MM.1S (cell line): ENCODE data around the gene OBSCN.

ENCODE experiments used
- DNase-seq: peaks from one replicate; pipeline ENCODE4 v3.0.0-alpha.2; 2015
- H2AFZ ChIP-seq: fragments of 300-600 bp; sonication (generic); 2 replicates; pipeline ENCODE4 v1.6.0; 2016; ENCODE audit warnings: antibody characterized with exemption, low read length
- H3F3A ChIP-seq: fragments of 300-600 bp; sonication (generic); 2 replicates; pipeline ENCODE4 v1.6.1; 2016; ENCODE audit warnings: mild to moderate bottlenecking, antibody characterized with exemption, low read length, moderate library complexity, mixed read lengths; ENCODE audit not compliant: insufficient read depth
- H3K27ac ChIP-seq: fragments of 300-600 bp; sonication (generic); 2 replicates; pipeline ENCODE4 v1.5.1; 2016; ENCODE audit warnings: mild to moderate bottlenecking, low read length
- H3K27me3 ChIP-seq: fragments of 300-600 bp; sonication (generic); replicated peaks from 2 replicates; pipeline ENCODE4 v1.6.0; 2016; ENCODE audit warnings: low read length; ENCODE audit not compliant: insufficient read depth
- H3K36me3 ChIP-seq: fragments of 300-600 bp; sonication (generic); replicated peaks from 2 replicates; pipeline ENCODE4 v1.6.1; 2016; ENCODE audit warnings: mild to moderate bottlenecking, low read length, mixed read lengths; ENCODE audit not compliant: insufficient read depth
- H3K4me1 ChIP-seq: fragments of 300-600 bp; sonication (generic); 2 replicates; pipeline ENCODE4 v1.6.1; 2016; ENCODE audit warnings: low read length, mixed read lengths
- H3K4me2 ChIP-seq: fragments of 300-600 bp; sonication (generic); 2 replicates; pipeline ENCODE4 v1.6.0; 2016; ENCODE audit warnings: low read depth, low read length
- H3K4me3 ChIP-seq: fragments of 300-600 bp; sonication (generic); 2 replicates; pipeline ENCODE4 v1.5.1; 2016; ENCODE audit warnings: low read length, mixed read lengths
- H3K79me2 ChIP-seq: fragments of 300-600 bp; sonication (generic); 2 replicates; pipeline ENCODE4 v1.6.1; 2016; ENCODE audit warnings: mixed run types, low read length, mixed read lengths
- H3K9ac ChIP-seq: fragments of 300-600 bp; sonication (generic); 2 replicates; pipeline ENCODE4 v1.6.1; 2016; ENCODE audit warnings: low read length, mixed read lengths
- H3K9me2 ChIP-seq: fragments of 300-600 bp; sonication (generic); replicated peaks from 2 replicates; pipeline ENCODE4 v1.6.1; 2016; ENCODE audit warnings: mild to moderate bottlenecking, low read length, mixed read lengths; ENCODE audit not compliant: insufficient read depth
- H3K9me3 ChIP-seq: fragments of 300-600 bp; sonication (generic); replicated peaks from 2 replicates; pipeline ENCODE4 v1.6.1; 2016; ENCODE audit warnings: mild to moderate bottlenecking, low read length, mixed read lengths; ENCODE audit not compliant: insufficient read depth
- H4K20me1 ChIP-seq: fragments of 300-600 bp; sonication (generic); 2 replicates; pipeline ENCODE4 v1.6.1; 2016; ENCODE audit warnings: mild to moderate bottlenecking, low read length, moderate library complexity, mixed read lengths; ENCODE audit not compliant: insufficient read depth
- EZH2 ChIP-seq: fragments of 300-600 bp; sonication (generic); optimal IDR thresholded peaks from 2 replicates; pipeline ENCODE3; 2017; ENCODE audit warnings: low read depth, mild to moderate bottlenecking, antibody characterized with exemption, low read length, mixed read lengths
- EZH2phosphoT487 ChIP-seq: fragments of 300-600 bp; sonication (generic); IDR thresholded peaks from 2 replicates; pipeline ENCODE4 v1.6.1; 2018; ENCODE audit warnings: antibody characterized with exemption, low read length
- TF ChIP-seq, protein P1 (sequence below): fragments of 300-600 bp; sonication (generic); IDR thresholded peaks from 2 replicates; pipeline ENCODE4 v1.5.1; 2016; ENCODE audit warnings: antibody characterized with exemption, low read length, mixed read lengths

Gene OBSCN

DNA sequence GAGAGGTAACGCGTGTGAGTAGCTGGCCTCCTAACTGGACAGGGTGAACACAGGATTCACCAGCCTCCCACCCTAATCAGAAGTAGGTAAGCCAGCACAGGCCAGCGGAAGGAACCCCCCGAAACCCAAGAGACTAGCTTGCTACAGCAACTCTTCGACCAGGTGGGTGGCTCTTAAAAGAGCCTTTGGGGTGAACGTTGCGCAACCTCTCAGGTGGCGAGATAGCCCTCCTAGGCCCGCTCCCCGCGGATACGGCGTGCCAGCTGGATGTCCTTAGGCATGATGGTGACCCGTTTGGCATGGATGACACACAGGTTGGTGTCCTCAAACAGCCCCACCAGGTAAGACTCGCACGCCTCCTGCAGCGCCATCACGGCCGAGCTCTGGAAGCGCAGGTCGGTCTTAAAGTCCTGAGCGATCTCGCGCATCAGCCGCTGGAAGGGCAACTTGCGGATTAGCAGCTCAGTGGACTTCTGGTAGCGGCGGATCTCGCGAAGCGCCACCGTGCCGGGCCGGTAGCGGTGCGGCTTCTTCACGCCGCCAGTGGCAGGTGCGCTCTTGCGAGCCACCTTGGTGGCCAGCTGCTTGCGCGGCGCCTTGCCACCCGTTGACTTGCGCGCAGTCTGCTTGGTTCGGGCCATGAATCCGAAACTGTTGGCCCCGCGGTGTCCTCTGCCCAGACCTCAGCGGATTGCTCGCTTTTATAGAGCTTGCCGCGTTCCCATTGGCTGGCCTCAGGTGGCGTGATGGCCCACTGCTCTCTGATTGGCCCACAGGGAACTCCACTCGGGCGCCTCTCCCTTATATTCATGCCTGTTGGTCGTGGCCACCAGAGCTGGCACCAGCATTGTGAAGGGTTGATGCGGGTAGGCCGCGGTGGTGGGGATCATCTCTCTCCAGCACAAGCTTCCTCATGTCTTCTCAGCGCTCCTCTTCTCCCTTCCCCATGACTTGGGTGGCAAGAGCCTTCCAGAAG lies 217.1 kb downstream of the OBSCN start:
- H3K4me1 ChIP-seq: no peaks in the 10 kb centered on the region
- DNase-seq: no peak

DNA sequence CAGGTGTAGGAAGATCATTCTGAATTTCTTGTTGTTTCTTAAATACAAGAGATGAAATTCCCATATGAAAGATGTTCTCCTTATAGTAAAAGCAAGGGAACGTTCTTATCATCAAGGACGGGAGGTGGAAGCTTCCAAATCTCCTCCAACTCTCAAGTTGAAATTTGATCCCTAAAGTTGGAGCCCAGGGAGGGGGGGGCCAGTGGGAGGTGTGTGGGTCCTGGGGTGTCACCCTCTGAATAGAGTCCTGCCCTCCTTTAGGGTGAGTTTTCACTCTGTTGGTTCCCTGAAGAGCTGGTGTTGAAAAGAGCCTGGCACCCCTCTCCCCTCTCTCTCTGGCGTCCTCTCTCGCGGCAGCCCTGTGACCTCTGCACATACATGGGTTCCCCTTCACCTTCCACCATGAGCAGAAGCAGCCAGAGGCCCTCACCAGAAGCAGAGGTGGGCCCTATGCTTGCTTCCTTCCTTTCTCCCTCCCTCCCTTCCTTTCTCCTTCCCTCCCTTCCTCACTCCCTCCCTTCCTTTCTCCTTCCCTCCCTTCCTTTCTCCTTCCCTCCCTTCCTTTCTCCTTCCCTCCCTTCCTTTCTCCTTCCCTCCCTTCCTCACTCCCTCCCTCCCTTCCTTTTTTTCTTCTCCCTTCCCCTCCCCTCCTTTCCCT lies 218.8 kb downstream of the OBSCN start:
- Histone ChIP-seq H3K79me2 (no peaks in the 10 kb centered on the region), H3K9me3 (no peaks in the 10 kb centered on the region), H3K4me1 (no peaks in the 10 kb centered on the region), H3K27me3 (0 out of 2 replicates have a peak, but pooled peaks cover 4% of the 10 kb centered on the region), H3K9ac (no peak overlapping the region), H3K9me2 (no peaks in the 10 kb centered on the region), H3K27ac (no peak overlapping the region), H3K36me3 (no peaks in the 10 kb centered on the region), H3F3A (no peaks in the 10 kb centered on the region), H4K20me1 (no peaks in the 10 kb centered on the region), H3K4me2 (no peak overlapping the region), H3K4me3 (no peak overlapping the region), H2AFZ (no peak overlapping the region)
- TF ChIP-seq EZH2phosphoT487 (no peak), EZH2 (no peak)
- TF ChIP-seq, protein P1, sequence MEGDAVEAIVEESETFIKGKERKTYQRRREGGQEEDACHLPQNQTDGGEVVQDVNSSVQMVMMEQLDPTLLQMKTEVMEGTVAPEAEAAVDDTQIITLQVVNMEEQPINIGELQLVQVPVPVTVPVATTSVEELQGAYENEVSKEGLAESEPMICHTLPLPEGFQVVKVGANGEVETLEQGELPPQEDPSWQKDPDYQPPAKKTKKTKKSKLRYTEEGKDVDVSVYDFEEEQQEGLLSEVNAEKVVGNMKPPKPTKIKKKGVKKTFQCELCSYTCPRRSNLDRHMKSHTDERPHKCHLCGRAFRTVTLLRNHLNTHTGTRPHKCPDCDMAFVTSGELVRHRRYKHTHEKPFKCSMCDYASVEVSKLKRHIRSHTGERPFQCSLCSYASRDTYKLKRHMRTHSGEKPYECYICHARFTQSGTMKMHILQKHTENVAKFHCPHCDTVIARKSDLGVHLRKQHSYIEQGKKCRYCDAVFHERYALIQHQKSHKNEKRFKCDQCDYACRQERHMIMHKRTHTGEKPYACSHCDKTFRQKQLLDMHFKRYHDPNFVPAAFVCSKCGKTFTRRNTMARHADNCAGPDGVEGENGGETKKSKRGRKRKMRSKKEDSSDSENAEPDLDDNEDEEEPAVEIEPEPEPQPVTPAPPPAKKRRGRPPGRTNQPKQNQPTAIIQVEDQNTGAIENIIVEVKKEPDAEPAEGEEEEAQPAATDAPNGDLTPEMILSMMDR: no peak
- DNase-seq: no peak

More for the DNA sequence above, 217.1 kb downstream of the OBSCN start:
- Histone ChIP-seq H3K9me2 (no peaks in the 10 kb centered on the region), H3K9me3 (no peaks in the 10 kb centered on the region), H4K20me1 (no peaks in the 10 kb centered on the region), H3K27me3 (0 out of 2 replicates have a peak, but pooled peaks cover 4% of the 10 kb centered on the region), H3K36me3 (no peaks in the 10 kb centered on the region), H3K4me2 (no peak overlapping the region), H3K9ac (no peak overlapping the region), H3K4me3 (no peak overlapping the region), H3F3A (no peaks in the 10 kb centered on the region), H3K27ac (no peak overlapping the region), H2AFZ (no peak overlapping the region), H3K79me2 (no peaks in the 10 kb centered on the region)
- TF ChIP-seq, protein P1: no peak
- no peak for TF ChIP-seq EZH2phosphoT487
- no peak for TF ChIP-seq EZH2

DNA sequence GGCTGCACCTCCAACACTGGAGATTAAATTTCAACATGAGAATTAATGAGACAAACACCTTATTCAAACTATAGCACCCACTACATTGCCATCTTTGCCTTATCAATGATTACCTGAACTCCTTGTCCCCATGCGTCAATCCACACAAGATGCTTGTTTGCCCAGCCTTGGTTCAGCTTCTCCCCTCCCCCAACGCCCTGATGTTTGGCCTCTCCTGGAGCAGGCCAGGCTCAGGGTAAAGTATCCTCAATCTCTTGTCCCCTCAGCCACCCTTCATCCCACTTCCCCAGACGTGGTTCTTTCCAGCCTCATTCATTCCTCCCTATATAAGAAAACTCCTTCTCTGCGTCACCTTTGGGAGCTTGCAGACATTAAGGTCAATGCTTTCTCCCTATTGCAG lies 220.6 kb downstream of the OBSCN start:
- Histone ChIP-seq H3K36me3 (no peaks in the 10 kb centered on the region), H3K27me3 (0 out of 2 replicates have a peak, but pooled peaks cover 4% of the 10 kb centered on the region), H3K4me3 (no peak overlapping the region), H3K4me1 (no peaks in the 10 kb centered on the region), H3K9me3 (no peaks in the 10 kb centered on the region), H3K27ac (no peak overlapping the region), H3K9me2 (no peaks in the 10 kb centered on the region), H3K79me2 (no peaks in the 10 kb centered on the region), H3F3A (no peaks in the 10 kb centered on the region), H3K4me2 (no peak overlapping the region), H3K9ac (no peak overlapping the region), H4K20me1 (no peaks in the 10 kb centered on the region), H2AFZ (no peak overlapping the region)
- TF ChIP-seq, protein P1: no peak
- no peak for TF ChIP-seq EZH2
- no peak for TF ChIP-seq EZH2phosphoT487
- DNase-seq: no peak
